ENCODE results near the gene PNMA8A.
"Not testable (repeated sequence)": the region's sequence is repeated elsewhere in the genome, so short reads cannot be mapped to it uniquely, and the experiment has no call there.

PNMA8A gene

DNA sequence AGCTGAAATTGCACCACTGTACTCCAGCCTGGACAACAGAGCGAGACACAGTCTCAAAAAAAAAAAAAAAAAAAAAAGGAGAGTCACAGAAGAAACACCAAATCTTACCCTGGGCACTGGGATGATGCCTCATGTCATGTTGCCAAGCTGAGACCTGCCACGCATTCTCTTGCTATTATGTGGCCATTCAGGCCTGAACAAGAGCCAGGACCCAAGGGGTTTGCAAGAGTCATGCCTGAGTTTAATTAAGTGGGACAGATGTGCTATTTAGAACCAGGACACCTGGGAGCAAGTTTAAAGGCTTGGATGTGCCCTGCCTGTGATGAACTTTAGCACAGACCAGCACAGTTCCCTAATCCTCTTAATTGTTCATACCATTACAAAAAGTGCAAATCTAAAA, 9.8 kb downstream of the PNMA8A start:
- DNase-seq, result no peak

DNA sequence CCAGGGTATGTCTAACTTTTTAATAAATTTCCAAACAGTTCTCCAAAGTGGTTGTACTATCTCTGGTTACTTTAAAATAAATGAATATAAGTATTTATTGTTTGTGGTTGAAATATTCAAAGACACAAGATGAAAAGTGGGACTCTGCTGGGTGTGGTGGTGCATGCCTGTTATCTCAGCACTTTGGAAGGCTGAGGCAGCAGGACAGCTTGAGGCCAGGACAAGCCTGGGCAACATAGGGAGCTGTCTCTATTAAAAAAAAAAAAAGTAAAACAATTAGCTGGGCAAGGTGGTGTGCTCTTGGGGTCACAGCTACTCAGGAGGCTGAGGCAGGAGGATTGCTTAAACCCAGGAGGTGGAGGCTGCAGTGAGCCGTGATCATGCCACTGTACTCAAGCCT, 10.4 kb downstream of the PNMA8A start:
- DNase-seq, result no peak

DNA sequence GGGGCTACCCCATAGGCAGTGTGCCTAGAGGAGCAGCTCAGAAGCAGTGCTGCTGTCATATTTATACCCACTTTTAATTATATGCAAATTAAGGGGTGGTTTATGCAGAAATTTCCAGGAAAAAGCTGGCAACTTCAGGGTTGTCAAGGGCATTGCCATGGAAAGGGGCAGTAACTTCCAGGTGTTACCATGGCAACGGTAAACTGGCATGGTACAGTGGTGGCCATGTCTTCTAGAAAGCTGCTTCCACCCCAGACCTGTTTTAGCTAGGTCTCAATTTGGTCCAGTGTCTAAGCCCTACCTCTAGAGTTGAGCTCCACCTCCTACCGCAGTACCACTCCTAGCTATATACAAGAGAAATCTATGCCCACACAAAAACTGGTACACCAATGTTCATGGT, 11.3 kb downstream of the PNMA8A start:
- no peak for DNase-seq

GRCh38 chr19:46456930-46457329, 14.4 kb downstream of the PNMA8A start:
- no peak for DNase-seq

DNA sequence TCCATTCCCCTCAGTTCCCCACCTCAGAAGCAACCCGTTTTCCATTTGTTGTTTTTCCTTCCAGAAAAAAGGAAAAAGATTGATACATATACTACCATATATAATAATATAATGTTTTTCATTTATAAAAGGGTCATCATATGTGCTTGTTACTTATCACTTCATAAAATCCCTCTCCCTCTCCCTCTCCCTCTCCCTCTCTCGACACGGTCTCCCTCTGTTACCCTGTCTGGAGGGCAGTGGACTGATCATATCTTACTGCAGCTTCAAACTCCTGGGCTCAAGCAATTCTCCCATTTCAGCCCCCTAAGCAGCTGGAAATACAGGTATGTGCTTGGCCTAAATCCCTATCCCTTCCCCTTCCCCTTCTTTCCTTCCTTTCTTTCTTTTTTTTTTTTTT, 17.1 kb downstream of the PNMA8A start:
- no peak for DNase-seq

GRCh38 chr19:46453661-46454060, 17.7 kb downstream of the PNMA8A start:
- no peak for DNase-seq

- no peak for DNase-seq
Observed at GRCh38 chr19:46452186-46452585, 19.2 kb downstream of the PNMA8A start.

DNA sequence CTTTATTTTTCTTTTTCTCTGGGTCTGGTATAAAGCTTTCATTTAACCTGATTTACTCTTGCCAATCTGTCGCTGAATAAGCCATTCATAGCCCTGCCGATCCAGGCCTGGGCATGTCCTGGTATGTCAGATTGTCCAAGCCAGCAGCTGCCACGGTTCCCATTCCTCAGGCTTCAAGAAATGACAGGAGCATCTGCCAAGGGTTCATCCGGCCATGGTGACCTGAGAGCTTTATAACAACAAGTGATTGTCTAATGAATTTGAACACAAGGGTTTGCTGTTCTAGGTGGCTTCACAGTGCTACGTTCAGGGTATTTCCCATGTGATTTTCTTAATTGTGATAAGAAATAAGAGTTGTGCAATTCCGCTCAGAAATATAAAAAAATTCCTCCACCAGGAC, 20.0 kb downstream of the PNMA8A start:
- no peak for DNase-seq

GRCh38 chr19:46450737-46451136, 20.6 kb downstream of the PNMA8A start:
- DNase-seq, result no peak

GRCh38 chr19:46449228-46449627, 22.1 kb downstream of the PNMA8A start:
- no peak for DNase-seq

- no peak for DNase-seq
Observed at GRCh38 chr19:46448601-46449000, 22.8 kb downstream of the PNMA8A start.

- DNase-seq, result no peak
Observed at GRCh38 chr19:46447824-46448223, 23.5 kb downstream of the PNMA8A start.

DNA sequence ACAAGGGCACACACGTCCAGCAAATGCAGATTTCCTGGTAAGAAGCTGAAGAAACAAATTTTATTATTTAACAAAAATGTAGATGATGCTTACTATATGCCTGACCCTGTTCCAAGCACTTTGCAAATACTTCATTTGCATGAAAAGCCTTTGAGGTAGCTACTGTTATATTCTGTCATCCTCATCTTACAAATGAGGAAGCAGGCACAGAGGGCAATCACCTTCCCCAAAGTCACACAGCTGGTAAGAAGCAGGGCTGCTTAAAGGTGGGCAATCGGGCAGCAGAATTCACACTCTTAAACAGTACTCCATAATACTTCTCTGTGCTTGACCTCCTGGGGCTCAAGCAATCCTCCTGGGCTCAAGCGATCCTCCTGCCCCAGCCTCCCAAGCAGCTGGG, 24.4 kb downstream of the PNMA8A start:
- DNase-seq, result no peak

DNA sequence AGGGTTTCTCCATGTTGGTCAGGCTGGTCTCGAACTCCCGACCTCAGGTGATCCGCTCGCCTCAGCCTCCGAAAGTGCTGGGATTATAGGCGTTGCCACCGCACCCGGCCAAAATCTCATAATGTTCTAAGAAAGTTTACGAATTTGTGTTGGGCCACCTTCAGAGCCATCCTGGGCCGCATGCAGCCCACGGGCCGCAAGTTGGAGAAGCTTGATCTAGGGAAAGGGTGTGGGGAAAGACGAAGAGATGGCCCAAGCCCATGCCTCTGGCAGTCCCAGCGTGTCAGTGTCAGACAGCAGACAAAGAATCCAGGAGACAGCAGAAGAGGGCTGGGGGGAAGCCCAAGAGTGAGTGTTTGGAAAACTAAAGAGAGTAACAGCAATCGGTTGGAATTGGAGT, 25.3 kb downstream of the PNMA8A start:
- DNase-seq, result no peak

DNA sequence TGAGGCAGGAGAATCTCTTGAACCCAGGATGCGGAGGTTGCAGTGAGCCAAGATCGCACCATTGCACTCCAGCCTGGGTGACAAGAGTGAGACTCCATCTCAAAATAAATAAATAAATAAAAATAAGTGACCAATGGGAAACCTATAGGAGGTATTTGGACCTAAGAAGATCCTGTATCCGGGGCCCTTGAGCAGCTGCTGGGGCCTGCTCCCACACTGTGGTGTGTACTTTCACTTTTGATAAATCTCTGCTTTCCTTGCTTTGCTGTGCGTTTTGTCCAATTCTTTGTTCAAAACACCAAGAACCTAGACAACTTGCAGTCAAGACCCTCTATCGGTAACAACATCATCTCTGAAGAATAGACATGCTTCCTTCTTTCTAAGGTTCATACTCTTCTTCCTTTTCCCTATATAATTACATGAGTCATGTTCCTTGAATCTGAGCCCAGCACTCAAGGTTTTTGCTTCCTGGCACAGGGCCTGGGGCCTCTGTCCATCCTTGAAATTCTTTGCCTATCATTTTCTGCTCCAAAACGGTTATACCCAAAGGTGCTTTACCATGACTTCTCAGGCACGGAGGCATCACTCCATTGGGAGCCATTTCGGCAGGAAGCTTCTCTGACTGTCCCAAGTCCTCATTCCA, 28.4 kb downstream of the PNMA8A start:
- no peak for DNase-seq

GRCh38 chr19:46441866-46442265, 29.5 kb downstream of the PNMA8A start:
- DNase-seq, result no peak

DNA sequence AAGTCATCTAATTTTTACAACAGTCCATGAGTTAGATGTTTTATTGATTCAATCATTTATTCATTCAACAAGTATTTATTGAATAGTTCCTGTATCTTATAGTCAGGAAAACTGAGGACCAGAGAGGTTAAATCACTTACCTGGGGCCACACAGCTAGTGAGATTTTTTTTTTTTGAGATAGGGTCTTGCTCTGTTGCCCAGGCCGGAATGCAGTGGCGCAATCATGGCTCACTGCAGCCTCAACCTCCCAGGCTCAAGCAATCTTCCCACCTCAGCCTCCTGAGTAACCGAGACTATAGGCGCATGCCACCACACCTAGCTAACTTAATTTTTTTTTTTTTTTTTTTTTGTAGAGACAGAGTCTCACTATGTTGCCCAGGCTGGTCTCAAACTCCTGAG, 35.7 kb downstream of the PNMA8A start:
- not testable (repeated sequence) for DNase-seq

GRCh38 chr19:46435009-46435408, 36.4 kb downstream of the PNMA8A start:
- no peak for DNase-seq

DNA sequence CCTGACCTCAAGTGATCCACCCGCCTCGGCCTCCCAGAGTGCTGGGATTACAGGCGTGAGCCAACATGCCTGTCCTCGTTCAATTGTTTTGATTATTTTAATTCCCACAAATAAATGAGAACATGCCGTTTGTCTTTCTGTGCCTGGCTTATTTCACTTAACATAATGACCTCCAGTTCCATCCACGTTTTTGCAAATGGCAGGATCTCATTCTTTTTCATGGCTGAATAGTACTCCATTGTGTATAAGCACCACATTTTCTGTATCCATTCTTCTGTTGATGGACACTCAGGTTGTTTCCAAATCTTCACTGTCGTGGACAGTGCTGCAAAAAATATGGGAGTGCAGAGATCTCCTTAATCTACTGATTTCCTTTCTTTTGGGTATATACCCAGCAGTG, 37.9 kb downstream of the PNMA8A start:
- not testable (repeated sequence) for DNase-seq

DNA sequence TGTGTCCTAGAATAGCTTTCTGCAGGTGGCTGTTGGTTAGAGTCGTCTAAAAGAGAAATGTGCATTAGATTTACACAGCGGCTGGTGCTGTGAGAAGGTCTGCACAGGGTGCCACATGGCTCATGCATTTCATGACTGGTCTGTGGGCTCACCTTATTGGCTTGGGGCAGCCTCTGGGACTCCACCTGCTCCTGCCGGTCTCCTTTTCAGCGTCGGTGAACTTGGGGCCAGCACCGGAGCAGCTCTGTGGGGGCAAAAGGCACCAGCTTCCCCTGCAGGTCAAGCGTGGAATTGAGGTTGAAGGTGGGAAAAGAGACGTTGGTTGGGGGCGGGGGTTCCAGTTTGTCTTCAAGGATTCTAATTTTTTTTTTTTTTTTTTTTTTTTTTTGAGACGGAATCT, 39.5 kb downstream of the PNMA8A start:
- peak; percentile 38 for DNase-seq

DNA sequence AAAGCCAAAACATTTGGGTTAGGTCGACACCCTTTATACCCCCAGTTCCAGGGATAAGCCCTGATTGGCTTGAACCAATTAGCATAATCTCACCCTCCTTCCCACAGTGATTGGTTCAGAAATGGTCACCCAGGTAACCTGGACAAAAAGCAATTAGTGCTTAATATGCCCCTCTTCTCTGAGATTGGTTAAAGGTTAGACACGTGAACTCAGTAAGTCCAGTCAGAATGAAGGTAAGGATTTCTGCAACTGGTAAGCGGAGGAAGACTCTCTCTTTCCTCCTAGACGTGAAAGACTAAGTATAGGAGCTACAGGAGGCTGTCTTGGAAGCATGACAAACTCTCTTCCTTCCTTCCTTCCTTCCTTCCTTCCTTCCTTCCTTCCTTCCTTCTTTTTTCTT, 41.4 kb downstream of the PNMA8A start:
- DNase-seq, result no peak

DNA sequence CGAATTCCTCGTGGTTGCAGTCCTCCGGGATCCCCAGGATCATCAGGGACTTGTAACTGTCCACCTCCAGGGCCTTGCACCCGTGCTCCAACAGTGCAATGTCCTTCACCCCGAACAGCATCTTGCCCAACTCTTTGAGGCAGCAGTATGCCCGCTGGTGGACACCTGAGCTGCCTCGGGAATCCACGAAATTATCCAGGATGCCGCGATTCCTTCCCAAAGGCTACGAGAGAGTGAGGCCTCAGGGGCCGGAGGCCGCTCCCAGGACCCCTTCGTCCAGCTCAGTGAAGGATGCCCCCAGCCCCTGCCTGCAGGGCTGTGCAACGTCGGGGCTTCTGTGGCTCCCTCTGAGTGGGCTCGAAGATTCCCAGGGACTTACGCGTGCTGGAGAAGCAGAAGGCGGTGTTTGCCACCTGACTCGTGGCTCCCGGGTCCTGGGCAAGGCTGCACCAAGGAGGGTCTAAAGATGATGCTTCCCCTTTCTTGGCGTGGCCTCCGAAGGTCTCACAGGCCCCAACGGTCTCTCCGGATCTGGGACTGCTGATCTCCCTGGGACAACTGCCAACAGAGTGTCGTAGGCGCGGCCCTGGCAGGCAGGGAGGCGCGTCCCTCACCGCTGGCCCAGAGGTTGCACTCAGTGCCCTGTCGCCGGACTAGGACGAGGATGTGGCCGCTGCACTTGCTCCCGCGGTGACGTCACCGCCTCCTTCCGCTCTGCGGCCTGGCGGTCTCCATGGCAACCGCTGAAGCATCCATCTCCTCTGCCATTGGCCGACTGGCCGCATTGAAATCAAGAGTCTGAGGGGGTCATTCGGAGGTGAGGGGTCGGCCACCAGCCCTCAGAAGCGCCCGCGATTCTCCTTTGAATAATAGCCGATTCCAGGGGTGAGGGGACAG, 42.9 kb downstream of the PNMA8A start, which contains the start of gene PNMA8C:
PNMA8C (minus strand) TSS at position 698 of the 897 bp plus-strand sequence; CDS start at position 121, 577 bp downstream.
- peak; percentile 75 for DNase-seq

DNA sequence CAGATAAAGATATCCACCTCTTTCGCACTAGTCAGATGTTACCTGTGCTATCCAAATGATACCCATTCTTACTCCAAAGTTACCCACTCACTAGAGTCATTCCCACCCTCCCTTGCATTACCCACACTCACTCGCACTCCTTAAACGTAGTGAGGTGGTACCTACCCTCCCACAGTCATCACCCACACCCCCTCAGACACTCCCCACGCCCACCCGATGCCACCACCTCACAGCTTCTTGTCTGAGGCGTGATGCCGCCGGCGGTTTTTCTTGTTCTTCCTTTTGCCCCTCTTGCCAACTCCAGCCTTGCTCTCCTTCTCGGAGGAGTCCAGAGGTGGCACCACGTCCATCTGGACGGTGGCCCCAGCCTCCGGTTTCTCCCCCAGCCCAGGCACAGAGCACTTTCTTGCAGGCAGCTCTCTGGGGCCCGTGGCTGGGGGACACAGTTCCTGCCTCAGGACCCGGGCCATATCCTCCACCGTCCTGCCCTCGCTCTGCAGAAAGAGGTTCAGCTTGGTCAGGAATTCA, 43.8 kb downstream of the PNMA8A start:
- no peak for DNase-seq

- DNase-seq, result peak; percentile 39
Observed at GRCh38 chr19:46426506-46427162, 44.7 kb downstream of the PNMA8A start.

Measured in RPMI8226 (cell line).